ENCODE measurements around the gene OLR1.

- TF ChIP-seq CTCF (IDR thresholded peaks at IDR 0.05) = no peak
- TF ChIP-seq POLR2A (IDR thresholded peaks at IDR 0.05) = no peak
Measured at GRCh38 chr12:10220398-10221077, 48.6 kb upstream of the OLR1 start.

All from esophagus squamous epithelium (tissue), 4 donors.